Right renal cortex interstitium (tissue), 3 donors: ENCODE results near the gene PLSCR1. TPM values are rescaled to one million over a fixed set of nuclear protein-coding genes. Genes with fewer than 3 reads are reported as not detected.
A peak's percentile ranks its signal among the peaks of the same experiment; 100 is the strongest.
"Not testable (repeated sequence)": the region's sequence is repeated elsewhere in the genome, so short reads cannot be mapped to it uniquely, and the experiment has no call there.

Experiments
- DNase-seq, 3 donors: peaks; one replicate each; pipeline ENCODE4 v3.0.0-alpha.2; 2013; ENCODE audit warnings: low read depth in 3 of 3, low spot score in 2 of 3
- polyA plus RNA-seq, 3 donors: library from polyadenylated mRNA; unstranded; fragments of 120-200 nt; gene quantifications; one replicate each; pipeline ENCODE4 v1.2.1, GENCODE V29; 2013; ENCODE audit not compliant: insufficient read length in 3 of 3

PLSCR1 gene
- polyA plus RNA-seq, 3 donors, result 86.0 to 93.5 (median 89.3) TPM

- DNase-seq, result no peak
These were observed 59.1 kb downstream of the PLSCR1 start for GRCh38 chr3:146485297-146485696.

- no peak for DNase-seq
These were observed 68.2 kb downstream of the PLSCR1 start for GRCh38 chr3:146476094-146476740.

DNA sequence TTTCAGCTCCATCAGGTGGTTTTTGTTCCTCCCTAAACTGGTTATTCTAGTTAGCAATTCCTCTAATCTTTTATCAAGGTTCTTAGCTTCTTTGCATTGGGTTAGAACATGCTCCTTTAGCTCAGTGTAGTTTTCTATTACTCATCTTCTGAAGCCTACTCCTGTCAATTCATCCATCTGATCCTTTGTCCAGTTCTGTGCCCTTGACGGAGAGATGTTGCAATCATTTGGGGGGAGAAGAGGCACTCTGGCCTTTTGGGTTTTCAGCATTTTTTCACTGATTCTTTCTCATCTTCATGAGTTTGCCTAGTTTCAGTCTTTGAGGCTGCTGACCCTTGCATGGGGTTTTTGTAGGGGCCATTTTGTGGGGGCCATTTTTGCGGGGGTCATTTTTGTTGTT, 69.4 kb downstream of the PLSCR1 start:
- DNase-seq, result not testable (repeated sequence)

- no peak for DNase-seq
These were observed 70.7 kb downstream of the PLSCR1 start for GRCh38 chr3:146473726-146474125.

DNA sequence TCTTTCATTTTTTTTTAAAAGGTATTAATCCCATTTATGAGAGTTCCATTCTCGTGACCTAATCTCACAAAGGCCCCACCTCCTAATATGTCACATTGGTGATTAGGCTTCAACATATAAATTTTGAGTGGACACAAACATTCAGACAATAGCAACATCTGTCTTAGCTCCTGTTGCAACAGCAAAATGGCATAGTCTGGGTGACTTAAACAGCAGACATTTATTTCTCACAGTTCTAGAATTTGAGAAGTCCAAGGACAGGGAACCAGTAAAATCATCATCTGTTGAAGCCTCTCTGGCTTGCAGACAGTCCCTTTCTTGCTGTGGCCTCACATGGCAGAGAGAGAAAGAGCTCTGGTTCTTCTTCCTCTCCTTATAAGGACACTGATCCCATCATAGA, 71.8 kb downstream of the PLSCR1 start:
- no peak for DNase-seq

DNA sequence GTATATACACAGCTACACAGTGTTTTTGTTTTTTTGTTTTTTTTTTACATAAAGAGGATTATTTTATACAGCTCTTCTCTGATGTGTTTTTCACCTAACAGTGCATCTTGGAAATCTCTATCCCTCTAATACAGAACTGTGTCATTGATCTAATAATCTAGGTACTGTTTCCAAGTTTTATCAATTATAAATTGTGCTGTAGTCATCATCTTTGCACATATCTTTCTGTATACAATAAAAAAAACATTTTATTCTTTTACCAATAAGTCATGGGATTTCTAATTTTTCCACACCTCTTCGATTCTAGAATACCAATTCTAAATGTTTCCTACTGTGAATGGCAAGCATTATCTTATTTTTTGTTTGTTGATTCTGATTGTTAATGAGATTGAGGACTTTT, 73.4 kb downstream of the PLSCR1 start:
- no peak for DNase-seq

- DNase-seq, result no peak
These were observed 73.9 kb downstream of the PLSCR1 start for GRCh38 chr3:146470425-146470990.

DNA sequence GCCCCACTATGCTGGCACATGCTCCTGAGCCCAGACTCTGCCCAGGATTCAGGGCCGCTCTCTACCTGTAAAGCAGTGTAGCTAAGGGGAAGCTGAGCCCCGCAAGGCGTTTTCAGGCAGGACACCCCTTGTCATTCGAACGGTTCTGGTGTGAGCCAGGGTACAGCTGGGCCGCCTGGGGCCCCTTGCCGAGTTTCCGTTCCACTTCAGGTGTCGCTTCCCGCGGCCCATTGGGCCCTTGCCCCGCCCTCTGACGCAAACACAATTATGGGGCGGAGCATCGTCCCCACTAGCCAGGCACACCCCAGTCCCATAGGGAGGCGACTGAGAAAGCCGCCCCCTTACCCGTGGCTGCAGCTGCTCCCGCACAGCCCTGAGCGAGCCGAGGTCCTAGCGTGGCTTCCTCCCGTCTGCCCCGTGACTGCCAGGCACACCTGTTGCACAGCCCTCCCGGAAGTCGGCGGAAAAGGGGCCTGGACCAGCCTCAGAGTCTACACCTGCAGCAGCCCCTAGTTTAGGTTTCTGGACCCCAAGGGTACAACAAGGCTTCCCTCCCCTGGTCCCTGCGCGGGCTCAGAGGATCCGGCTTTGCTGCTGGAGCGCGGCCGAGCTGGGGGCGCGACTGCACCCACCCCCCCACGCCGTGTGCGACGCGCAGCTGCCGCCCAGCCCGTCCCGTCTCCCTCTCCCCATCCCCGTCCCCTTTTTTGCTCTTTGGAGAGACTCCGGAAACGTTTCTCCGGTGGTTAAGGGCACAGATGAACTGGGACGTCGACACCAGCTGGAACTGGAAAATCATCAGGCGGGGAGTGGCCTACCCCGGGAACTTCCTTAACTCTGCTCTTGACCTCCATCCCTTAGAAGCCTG, 75.0 kb downstream of the PLSCR1 start, which contains the start of gene PLSCR2:
Gene PLSCR2, minus strand, starts transcription at position 412 of the 868 bp plus-strand sequence. CDS start 9,657 bp downstream, outside the sequence.
- DNase-seq, result peak in 2 of 3 donors; percentile 52 to 61

GRCh38 chr3:146468671-146469149, 75.7 kb downstream of the PLSCR1 start:
- DNase-seq, result no peak

GRCh38 chr3:146468234-146468633, 76.2 kb downstream of the PLSCR1 start:
- no peak for DNase-seq

GRCh38 chr3:146466604-146467003, 77.8 kb downstream of the PLSCR1 start:
- DNase-seq, result no peak

- DNase-seq, result no peak
These were observed 78.5 kb downstream of the PLSCR1 start for GRCh38 chr3:146465693-146466465.

Other genes with a start within 250 kb of the PLSCR1 start
- 1 to 10 TPM in 1 of 3 donors, under 1 TPM in 2; 0.74 to 1.8 (median 1.00) TPM for gene PLSCR2, start 75.0 kb downstream of the PLSCR1 start, polyA plus RNA-seq
- gene PLSCR5, start 60.7 kb upstream of the PLSCR1 start, polyA plus RNA-seq, result not detected